Measurements from ENCODE around the gene ARHGAP12.
"Not testable (repeated sequence)": the region's sequence is repeated elsewhere in the genome, so short reads cannot be mapped to it uniquely, and the experiment has no call there.

Gene ARHGAP12

DNA sequence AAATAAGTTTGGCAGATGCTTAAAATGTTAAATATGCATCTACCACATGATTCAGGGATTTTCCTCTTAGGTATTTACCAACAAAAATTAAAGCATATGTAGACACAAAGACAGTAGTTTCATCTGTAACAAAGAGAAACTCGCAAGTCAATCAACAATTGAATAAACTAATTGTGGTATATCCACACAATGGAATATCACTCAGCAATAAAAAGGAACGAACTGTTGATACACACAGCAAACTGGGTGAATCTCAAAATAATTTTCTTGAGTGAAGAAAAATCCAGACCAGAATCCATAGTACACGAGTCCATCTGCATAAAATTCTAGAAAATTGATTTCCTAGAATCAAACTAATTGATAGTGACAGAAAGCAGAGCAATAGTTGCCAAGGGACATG lies 5.2 kb downstream of the ARHGAP12 start:
- DNase-seq = no peak

DNA sequence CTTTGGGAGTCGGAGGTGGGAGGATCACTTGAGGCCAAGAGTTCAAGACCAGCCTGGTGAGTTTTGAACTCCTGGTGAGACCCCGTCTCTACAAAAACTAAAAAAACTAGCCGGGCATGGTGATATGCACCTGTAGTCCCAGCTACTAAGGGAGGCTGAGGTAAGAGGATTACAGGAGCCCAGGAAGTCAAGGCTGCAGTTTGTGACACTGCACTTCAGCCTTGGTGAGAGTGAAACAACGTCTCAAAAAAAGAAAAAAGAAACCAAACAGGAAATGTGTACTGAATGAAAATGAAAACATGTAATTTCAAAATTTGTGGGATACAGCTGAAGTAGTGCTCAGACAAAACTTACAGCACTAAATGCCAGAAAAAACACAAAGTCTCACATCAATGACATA lies 7.6 kb downstream of the ARHGAP12 start:
- DNase-seq = no peak

DNA sequence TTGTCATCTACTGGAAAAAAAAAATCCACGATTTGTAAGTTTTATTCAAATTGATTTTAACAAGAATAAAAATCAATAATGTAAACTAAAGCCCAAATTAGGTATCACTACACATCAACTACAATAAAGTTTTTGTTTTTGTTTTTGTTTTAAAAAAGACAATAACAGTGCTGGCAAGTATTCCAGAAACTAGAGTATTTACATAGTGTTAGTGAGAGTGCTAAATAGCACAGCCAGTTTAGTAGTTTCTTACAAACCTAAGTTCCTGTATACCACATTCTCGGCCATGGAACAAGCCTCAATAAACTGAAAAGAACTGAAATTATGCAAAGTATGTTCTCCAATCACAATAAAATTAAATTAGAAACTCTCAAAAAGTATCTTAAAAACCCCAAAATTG lies 8.1 kb downstream of the ARHGAP12 start:
- no peak for DNase-seq

DNA sequence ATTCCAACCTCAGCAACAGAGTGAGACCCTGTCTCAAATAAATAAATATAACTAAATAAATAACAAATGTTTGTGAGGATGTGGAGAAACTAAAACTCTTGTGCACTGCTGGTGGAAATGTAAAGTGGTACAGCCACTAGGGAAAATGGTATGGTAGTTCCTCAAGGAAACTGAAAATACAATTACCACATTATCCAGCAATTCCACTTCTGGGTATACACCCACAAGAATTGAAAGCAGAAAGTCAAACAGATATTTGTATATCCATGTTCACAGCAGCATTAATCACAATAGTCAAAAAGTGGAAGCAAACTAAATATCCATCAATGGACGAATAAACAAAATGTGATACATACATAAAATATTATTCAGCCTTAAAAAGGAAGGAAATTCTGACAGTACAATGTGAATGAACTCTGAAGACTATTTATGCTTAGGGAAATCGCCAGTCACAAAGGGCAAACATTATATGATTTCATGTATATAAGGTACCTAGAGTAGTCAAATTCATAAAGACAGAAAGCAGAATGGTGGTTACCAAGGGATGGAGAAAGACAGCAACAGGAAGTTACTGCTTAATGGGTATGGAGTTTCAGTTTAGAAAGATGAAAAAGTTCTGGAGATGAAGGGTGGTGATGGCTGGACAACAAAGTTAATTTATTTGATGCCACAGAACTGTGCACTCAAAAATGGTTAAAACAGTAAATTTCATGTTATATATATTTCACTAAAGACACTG lies 9.8 kb downstream of the ARHGAP12 start:
- no peak for DNase-seq

DNA sequence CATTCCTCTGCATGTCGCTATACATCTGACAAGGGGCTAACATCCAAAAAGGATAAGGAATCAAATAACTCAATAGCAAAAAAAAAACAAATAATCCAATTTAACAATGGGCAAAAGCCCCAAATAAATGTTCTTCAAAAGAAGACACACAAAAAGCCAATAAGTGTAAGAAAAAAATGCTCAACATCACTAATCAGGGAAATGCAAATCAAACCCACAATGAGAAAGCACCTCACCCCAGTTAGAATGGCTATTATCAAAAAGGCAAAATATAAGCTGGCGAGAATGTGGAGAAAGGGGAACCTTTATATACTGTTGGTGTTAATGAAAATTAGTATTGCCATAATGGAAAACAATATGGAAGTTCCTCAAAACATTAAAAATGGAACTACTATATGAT lies 14.3 kb downstream of the ARHGAP12 start:
- DNase-seq = no peak

DNA sequence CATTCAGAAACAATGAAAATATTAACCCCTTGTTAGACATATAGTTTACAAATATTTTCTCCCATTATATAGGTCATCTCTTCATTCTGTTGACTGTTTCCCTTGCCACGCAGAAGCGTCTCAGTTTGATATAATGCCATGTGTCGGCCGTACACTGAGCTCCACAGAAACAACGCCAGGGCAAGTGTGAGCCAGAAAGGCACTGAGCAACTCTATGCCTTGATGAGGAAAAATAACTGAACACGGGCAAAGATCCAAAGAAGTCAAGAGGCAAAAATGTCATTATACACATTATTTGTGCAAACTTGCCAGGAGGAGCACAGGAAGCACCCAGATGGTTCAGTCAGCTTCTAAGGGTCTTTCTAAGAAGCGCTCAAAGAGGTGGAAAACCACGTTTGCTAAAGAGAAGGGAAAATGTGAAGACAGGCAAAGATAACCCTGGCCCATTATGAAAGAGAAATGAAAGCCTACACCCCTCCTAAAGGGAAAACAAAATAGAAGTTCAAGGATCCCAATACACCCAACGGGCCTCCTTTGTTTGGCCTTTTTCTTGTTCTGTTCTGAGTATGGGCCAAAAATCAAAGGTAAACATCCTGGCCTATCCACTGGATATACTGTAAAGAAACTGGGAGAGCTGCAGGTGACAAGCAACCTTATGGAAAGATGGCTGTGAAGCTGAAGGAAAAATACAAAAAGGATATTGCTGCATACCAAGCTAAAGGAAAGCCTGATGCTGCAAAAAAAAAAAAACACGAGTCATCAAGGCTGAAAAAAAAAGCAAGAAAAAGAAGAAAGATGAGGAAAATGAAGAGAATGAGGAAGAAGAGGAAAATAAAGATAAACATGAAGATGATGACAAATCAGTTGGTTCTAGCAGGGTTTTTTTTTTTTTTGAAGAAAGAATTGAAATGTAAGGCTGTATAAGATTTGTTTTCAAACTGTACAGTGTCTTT lies 15.5 kb downstream of the ARHGAP12 start:
- DNase-seq = no peak

DNA sequence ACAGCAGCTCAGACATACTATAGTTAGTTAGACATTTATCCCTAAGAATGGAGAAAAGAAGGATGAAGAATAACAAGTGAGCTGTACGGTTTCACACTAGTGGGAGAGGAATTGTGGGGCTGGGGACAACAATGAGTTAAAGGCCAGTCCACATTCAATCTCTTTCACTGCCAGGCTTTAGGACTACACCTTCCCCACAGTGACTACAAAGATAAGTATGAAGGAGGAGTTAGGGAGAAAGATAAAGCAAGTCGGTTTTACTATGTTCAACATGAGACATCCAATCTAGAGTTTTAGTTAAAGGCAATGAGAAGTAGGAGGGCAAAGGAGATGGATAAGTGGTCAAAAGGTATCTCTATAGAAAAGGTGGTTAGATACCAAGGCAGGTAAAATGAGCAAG lies 16.3 kb downstream of the ARHGAP12 start:
- DNase-seq = no peak

DNA sequence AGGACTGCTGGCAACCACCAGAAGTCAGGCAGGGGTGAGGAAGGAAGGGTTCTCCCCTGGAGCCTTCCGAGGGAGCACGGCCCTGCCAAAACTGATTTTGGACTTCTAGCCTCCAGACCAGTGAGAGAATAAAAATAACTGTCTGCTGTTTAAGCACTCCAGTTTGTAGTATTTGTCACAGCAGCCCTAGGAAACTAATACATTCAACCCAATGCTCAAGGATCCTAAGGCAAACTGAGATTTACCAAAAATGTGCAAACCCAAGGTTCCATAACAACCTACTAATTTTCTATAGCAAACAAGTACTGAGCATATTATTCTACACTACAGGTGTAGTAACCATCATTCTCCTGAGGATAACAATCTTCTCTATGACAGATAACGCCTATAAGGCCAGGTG lies 18.6 kb downstream of the ARHGAP12 start:
- DNase-seq = no peak

DNA sequence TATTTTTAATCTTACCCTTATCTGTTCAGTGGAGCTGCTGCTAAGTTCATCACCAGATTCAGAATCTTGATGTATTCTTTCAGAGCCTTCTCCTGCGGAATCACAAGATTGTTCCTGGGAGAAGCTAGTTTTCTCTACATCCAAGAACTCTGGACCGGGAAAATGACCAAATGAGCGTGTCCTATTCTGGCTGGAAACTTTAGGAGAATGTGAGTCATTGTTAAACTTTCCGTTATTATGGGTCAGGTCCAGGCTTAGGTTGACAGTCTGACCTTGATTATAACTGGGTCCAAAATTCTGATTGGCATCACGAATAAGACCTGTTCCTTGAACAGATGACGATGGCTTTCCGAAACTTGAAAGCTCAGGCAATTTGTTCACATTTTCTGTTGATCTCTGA lies 20.5 kb downstream of the ARHGAP12 start:
- no peak for DNase-seq

DNA sequence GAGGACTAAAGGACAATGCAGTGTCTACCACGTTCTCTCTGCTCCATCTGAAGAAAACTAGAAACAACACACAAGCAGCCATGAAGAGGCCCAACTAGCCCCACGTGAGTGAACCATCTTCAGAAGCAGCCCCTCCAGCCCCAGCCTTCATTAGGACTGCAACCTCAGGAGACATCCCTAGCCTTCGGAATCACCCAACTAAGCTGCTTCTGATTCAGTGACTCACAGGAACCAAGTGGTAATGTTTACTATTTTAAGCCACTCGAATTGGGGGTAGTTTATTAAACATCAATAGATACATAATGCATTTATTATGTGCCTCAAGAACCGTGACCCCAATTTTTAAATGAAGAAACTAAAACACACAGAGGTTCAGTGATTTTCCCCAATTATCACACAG lies 22.6 kb downstream of the ARHGAP12 start:
- no peak for DNase-seq

DNA sequence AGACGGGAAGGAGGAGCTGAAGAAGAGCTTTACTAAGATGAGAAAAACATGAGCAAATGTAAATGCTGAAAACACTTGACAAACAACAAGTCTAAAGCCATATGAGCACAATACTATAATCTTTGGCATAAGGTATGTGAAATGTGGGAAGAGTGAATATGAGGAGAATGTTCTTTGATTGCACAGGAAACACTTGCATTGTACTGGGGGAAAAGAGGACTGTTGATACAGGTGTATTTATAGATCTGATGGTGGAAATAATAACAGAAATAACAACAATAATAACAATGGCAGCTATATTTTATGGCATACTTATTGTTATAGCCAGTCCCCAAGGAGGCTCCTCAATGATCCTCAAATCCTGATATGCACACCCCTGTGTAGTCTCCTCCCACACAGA lies 23.0 kb downstream of the ARHGAP12 start:
- no peak for DNase-seq

DNA sequence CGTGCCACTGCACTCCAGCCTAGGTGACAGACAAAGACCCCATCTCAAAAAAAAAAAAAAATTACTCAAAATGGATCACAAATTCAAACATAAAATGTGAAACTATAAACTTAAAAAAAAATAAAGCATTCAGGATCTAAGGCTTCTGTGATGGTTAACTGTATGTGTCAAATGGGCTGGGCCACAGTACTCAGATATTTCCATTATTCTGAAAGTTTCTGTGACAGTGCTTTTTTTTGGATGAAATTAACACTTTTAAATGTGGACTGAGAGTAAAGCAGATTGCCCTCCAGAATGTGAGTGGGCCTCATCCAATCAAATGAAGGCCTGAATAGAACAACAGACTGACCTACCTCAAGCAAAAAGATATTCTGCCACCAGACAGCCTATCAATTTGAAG lies 26.0 kb downstream of the ARHGAP12 start:
- no peak for DNase-seq

DNA sequence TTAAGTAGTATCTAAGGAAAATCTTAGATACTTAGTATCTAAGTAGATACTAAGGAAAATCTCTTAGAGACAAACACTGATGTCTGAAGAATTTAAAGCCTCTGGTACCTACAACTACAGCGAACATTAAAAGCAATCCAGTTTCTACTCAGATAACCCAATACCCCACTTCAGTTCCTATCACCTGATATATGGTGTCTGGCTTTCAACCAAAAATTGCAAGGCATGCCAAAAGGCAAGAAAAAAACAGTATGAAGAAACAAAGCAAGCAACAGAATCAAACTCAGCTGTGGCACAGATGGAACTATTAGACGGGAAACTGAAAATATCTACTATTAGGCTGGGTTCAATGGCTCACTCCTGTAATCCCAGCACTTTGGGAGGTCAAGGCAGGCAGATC lies 31.1 kb downstream of the ARHGAP12 start:
- DNase-seq = no peak

DNA sequence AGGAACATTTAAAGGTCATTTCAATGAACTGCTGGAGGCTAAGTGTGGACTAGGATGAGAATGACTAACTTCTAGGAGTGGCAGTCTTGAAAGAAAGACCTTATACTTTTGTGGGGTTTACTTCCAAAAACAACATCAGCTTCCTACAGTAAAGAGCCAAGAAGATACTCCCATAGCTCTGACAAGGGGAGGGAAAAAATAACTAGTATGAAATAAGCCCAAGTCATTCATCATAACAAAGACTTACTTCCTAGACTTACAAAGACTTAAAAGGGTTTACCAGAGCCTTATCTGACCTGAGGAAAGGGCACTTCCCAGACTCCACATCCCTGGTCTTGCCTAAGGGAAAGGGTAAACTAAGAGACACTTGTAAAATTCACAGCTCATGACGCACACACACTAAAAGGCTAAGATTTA lies 31.7 kb downstream of the ARHGAP12 start:
- no peak for DNase-seq

DNA sequence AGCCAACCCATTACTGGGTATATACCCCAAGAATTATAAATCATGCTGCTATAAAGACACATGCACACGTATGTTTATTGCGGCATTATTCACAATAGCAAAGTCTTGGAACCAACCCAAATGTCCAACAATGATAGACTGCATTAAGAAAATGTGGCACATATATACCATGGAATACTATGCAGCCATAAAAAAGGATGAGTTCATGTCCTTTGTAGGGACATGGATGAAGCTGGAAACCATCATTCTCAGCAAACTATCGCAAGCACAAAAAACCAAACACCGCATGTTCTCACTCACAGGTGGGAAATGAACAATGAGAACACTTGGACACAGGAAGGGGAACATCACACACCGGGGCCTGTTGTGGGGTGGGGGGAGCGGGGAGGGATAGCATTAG lies 32.9 kb downstream of the ARHGAP12 start:
- not testable (repeated sequence) for DNase-seq

DNA sequence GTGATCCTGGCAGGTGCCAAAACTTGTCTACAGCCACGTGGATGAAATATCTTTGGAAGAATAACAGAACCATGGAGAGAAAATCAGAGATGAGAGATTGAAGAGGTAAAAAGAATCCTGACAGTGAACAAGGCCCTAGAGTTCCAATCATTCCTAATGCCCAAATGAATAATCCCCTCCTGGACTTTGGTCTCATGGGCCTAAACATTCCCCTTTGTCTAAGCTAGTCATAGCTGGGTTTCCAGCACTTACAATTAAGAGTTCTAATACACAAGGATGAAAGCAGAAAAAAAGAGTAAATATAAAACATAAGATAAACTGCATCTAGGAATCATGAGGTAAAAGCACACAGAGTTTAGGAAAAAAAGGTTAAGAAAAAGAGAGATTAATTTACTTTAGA lies 40.2 kb downstream of the ARHGAP12 start:
- no peak for DNase-seq

DNA sequence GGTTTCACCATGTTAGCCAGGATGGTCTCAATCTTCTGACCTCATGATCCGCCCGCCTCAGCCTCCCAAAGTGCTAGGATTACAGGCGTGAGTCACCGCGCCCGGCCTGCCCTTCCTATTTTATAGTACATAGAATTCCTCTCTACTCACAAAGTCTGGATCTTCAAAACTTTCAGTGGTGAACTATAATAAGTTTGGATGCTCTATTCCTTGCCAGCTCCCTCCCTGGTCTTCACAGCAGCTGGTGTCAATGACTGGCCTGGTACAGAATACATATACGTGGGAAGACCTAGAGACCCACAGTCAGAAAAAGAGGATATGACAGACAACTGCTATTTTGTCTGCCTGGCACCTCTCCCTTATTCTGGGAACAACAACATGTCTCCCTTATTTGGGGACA lies 40.8 kb downstream of the ARHGAP12 start:
- DNase-seq = no peak

DNA sequence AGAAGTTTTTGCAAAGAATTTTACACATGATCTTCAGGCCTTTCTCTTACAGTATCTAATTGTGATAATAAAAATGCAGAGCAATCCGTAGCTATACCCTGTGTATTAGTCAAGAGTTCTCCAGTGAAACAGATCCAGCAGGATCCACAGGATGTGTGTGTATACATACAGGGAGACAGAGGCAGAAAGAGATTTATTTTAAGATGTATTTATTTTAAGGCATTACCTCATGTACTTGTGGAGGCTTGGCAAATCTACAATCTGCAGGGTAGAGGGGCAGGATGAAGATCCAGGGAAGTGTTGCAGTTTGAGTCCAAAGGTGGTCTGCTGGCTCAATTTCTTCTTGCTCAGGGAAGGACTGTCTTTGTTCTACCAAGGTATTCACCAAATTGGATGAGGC lies 41.7 kb downstream of the ARHGAP12 start:
- no peak for DNase-seq

DNA sequence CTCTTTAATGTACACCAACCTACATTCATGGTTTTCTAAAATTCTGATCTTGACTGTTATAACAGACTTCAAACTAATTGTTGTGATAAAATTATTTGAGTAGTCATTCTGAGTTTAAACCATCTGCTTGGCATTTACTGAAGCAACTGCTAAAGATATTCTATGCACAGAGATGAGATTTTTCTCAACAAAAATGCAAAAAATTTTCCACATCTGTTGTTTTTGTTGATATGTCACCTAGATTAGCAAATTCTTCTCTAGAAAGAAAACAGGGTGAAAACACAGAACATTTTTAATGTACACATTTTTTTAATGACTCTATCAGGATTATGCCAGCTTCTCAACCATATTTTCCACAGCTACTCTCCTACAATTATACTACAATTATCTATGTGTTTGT lies 42.7 kb downstream of the ARHGAP12 start:
- DNase-seq = no peak

DNA sequence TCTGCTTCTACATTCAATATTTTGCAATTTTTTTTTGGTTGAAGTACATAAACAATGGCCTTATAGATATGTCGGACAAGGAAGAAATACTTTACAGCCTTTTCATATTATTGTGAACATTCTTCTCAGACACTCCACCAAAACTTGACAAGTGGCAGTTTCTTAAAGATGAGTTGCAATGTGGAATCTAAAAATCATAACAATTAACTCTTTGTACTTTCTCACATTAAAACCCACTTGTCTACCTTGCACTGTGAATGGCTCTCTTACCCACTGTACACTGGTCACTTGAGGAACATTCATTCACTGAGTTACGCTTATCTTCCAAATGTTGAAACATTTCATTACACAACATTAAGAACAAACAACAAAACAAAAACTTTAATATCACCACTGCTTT lies 44.2 kb downstream of the ARHGAP12 start:
- no peak for DNase-seq

DNA sequence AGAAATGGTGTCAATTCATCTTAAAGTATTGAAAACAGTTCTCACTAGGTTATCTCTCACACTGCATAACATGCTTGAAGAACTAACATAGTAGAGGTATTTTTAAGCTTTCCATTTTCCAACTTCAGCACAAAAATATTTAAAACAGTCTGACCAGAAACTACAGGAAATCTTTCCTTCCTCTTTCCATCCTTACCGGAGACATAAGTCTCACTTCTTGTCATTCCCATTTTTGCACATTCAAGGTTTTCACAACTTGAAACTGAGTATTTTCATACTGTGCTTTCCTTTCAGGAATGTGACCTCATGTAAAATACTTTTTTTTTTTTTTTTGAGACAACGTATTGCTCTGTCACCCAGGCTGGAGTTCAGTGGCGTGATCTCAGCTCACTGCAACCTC lies 45.2 kb downstream of the ARHGAP12 start:
- DNase-seq = no peak

DNA sequence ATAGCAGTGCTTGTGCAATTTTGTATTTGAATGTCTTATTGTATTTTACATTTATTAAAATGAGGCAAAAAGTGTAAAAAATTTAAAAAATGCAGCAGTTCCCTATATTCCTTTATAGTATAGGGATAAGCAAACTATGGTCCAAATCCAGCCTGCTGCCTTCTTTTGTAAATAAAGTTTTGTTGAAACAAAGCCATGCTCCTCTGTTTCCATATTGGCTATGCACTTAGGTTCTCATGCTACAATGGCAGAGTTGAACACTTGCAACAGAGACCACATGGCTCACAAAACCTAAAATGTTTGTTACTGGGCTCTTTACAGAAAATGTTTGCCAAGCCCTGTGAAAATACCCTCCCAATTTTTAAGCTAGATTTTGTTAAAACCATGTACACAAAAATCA lies 50.1 kb downstream of the ARHGAP12 start:
- DNase-seq = no peak

DNA sequence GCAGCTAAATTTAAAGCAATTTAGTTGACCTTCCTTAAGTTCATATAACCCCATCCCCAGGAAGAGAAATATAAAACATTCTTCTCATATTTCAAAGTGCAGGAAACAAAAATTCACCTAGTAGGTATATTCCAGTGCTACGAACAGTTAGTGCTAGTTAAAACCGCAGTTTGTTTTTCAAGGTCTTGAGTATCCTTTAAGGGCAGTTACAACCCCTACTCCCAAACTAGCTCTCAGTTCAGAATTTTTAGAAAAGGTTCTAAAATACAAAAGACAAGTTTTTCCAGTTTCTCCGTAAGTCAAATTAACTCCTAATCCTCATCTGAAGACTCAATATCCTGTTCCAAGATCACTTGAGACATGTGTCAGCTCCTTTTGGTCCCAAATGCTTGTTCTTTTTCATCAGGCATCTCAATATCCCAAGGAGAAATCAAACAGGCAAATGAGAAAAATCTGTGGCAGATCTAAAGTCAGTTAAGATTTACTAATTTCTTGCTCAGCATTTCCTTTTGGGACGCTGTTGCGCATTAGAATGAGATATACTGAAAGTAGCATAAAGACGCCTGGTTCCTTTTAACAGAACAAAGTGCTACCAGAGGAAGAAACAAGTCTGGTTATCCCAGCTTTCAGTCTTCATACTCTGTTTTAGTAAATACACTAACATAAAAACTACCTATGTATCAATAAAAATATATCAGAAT lies 51.8 kb downstream of the ARHGAP12 start:
- no peak for DNase-seq

DNA sequence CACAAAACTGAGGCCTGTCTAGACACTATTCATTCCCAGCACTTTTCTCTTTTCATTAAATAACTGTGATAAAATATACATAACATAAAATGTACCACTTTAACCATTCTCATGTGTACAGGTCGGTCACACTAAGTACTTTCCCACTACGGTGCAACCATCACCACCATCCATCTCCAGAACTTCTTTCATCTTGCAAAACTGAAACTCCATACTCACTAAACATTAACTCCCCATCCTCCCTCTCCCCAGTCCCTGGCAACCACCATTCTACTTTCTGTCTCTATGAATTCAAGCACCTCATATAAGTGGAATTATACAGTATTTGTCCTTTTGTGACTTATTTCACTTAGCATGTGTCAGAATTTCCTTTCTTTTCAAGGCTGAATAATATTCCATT lies 53.0 kb downstream of the ARHGAP12 start:
- no peak for DNase-seq
